Measurements from ENCODE around the gene PARP14.

PARP14 gene

GRCh38 chr3:122766430-122766829 lies 85.8 kb downstream of the PARP14 start:
- no peak overlapping the region for H3K4me3 Mint-ChIP-seq
- no peak overlapping the region for H3K27ac Mint-ChIP-seq
- no peaks in the 10 kb centered on the region for H3K27me3 Mint-ChIP-seq
- H3K9me3 Mint-ChIP-seq (ENCODE audit: low read depth), result no peaks in the 10 kb centered on the region
- H3K4me1 Mint-ChIP-seq (ENCODE audit: low read depth), result no peaks in the 10 kb centered on the region
- peaks cover 12% of the 10 kb centered on the region for H3K36me3 Mint-ChIP-seq

DNA sequence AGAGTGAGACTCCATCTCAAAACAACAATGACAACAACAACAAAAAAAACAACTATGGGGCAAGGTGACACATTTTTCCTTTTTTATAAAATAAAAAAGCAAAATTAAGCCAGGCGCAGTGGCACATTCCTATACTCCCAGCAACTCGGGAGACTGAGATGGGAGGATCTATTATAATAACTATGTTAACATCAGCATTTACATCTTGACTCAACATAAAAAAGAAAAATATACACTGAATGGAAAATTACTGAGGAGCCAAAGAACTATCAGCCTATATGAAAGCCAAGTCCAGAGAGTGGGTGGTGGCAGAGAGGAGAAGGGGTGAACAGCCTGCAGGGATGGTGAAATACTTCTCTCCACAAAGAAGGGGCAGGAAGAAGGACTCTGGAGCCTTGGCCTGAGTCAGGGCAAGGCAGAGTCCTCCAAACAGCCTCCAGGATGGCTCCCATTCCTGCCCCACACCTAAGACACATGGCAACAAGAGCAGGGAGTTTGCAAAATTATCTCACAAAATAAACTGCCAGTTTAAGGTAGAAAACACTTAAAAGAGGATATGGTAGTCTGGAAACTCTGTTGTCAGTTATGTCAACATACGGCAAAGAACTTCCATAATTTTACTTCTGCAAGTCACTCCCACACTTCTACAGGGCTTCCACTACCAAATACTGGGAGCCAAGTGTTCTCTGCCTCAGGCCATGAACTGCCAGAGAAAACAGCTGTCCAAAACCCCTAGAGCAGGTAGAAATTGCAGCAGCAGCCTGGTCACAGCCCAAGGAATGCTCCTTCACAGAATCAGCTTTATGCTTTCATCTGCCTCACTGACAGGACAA lies 87.1 kb downstream of the PARP14 start:
- H3K27ac Mint-ChIP-seq, result no peak overlapping the region
- H3K36me3 Mint-ChIP-seq, result peaks cover 10% of the 10 kb centered on the region
- H3K27me3 Mint-ChIP-seq, result no peaks in the 10 kb centered on the region
- no peak overlapping the region for H3K4me3 Mint-ChIP-seq
- H3K9me3 Mint-ChIP-seq (ENCODE audit: low read depth), result no peaks in the 10 kb centered on the region
- no peaks in the 10 kb centered on the region for H3K4me1 Mint-ChIP-seq (ENCODE audit: low read depth)

DNA sequence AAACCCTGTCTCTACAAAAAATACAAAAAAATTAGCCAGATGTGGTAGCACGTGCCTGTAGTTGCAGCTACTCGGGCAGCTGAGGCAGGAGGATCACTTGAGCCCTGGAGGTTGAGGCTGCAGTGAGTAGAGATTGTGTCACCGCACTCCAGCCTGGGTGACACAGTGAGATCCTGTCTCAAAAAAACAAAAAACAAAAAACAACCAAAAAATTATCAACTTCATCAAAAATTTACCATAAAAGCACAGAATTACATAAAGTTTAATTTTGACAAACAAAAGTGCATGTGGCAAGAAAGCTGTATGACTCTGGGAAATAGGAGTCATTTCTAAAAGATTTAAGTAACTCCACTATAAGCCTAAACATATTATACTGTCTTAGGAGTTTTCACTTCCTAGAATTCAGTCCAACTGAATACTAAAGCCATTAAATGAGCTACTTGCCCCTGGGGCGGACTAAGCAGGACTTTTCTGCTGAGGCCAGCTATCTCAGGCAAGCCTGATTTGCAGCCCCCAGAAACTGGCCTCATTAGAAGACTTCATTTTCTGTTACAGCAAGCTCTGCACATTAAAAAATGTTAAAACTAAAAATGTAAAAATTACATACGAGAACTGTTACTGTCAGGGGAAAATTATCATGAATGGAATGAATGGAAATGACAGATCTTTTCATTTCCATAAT lies 90.0 kb downstream of the PARP14 start:
- no peak overlapping the region for H3K4me3 Mint-ChIP-seq
- no peaks in the 10 kb centered on the region for H3K4me1 Mint-ChIP-seq (ENCODE audit: low read depth)
- H3K27me3 Mint-ChIP-seq, result no peaks in the 10 kb centered on the region
- H3K9me3 Mint-ChIP-seq (ENCODE audit: low read depth), result no peaks in the 10 kb centered on the region
- H3K27ac Mint-ChIP-seq, result no peak overlapping the region
- peaks cover 9% of the 10 kb centered on the region for H3K36me3 Mint-ChIP-seq

- no peak overlapping the region for H3K4me3 Mint-ChIP-seq
Measured at GRCh38 chr3:122772827-122773226, 92.2 kb downstream of the PARP14 start.

GRCh38 chr3:122773944-122774509 lies 93.4 kb downstream of the PARP14 start:
- Mint-ChIP-seq H3K9me3 (ENCODE audit: low read depth) (no peaks in the 10 kb centered on the region), H3K4me1 (ENCODE audit: low read depth) (no peaks in the 10 kb centered on the region), H3K27me3 (no peaks in the 10 kb centered on the region), H3K36me3 (peaks cover 8% of the 10 kb centered on the region), H3K4me3 (no peak overlapping the region), H3K27ac (no peak overlapping the region)

More at GRCh38 chr3:122772827-122773226, 92.2 kb downstream of the PARP14 start:
- Mint-ChIP-seq H3K27me3 (no peaks in the 10 kb centered on the region), H3K4me1 (ENCODE audit: low read depth) (no peaks in the 10 kb centered on the region), H3K27ac (no peak overlapping the region), H3K9me3 (ENCODE audit: low read depth) (no peaks in the 10 kb centered on the region), H3K36me3 (peaks cover 11% of the 10 kb centered on the region)

DNA sequence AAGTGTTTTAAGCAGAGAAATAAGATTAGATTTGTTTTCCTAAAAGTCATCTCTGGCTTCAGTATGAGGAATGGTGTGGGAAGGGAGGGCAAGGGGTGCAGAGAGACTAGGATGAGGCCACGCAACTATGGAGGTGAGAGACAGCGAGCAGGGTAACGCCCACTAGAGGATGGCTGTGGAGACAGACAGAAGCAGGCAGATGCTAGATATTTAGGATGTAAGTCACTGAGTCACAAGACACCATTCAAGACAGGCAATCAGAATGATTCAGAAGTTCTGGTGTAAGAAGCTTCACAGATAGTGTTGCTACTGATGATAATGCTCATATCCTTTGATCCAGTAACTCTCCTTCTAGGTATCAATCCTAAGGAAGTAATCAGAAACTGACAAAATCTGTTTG lies 93.9 kb downstream of the PARP14 start:
- no peaks in the 10 kb centered on the region for H3K27me3 Mint-ChIP-seq
- no peak overlapping the region for H3K4me3 Mint-ChIP-seq
- peaks cover 7% of the 10 kb centered on the region for H3K36me3 Mint-ChIP-seq
- H3K9me3 Mint-ChIP-seq (ENCODE audit: low read depth), result no peaks in the 10 kb centered on the region
- no peaks in the 10 kb centered on the region for H3K4me1 Mint-ChIP-seq (ENCODE audit: low read depth)
- no peak overlapping the region for H3K27ac Mint-ChIP-seq

GRCh38 chr3:122776675-122777468 lies 96.2 kb downstream of the PARP14 start:
- no peaks in the 10 kb centered on the region for H3K9me3 Mint-ChIP-seq (ENCODE audit: low read depth)
- H3K27me3 Mint-ChIP-seq, result no peaks in the 10 kb centered on the region
- no peak overlapping the region for H3K27ac Mint-ChIP-seq
- peaks cover 9% of the 10 kb centered on the region for H3K36me3 Mint-ChIP-seq
- H3K4me3 Mint-ChIP-seq, result no peak overlapping the region
- no peaks in the 10 kb centered on the region for H3K4me1 Mint-ChIP-seq (ENCODE audit: low read depth)

- no peak overlapping the region for H3K4me3 Mint-ChIP-seq
- no peaks in the 10 kb centered on the region for H3K9me3 Mint-ChIP-seq (ENCODE audit: low read depth)
- peaks cover 9% of the 10 kb centered on the region for H3K36me3 Mint-ChIP-seq
- no peak overlapping the region for H3K27ac Mint-ChIP-seq
- H3K27me3 Mint-ChIP-seq, result no peaks in the 10 kb centered on the region
- H3K4me1 Mint-ChIP-seq (ENCODE audit: low read depth), result no peaks in the 10 kb centered on the region
Measured at GRCh38 chr3:122777563-122777962, 96.9 kb downstream of the PARP14 start.
